WTC11 (cell line): Measurements from ENCODE around the gene LAMB4. TPM values are rescaled to one million over a fixed set of nuclear protein-coding genes. Genes with fewer than 3 reads are reported as not detected.

ENCODE experiments used
- ATAC-seq: fragments of 200-7000 bp; cut with Tn5 transposase; 2 replicates; pipeline ENCODE4 v1.10.0; 2021; ENCODE audit warnings: mild to moderate bottlenecking, moderate library complexity
- CTCF ChIA-PET: fragments of 300-600 bp; sonication (Branson Sonifier 250); formaldehyde crosslinking; loops from one replicate; lab custom pipeline; 2021; ENCODE audit warnings: antibody characterized with exemption; lab: Charles Lee
- POLR2A ChIA-PET: fragments of 350-600 bp; sonication (Branson Sonifier 250); formaldehyde crosslinking; loops from one replicate; lab custom pipeline; 2021; ENCODE audit warnings: antibody characterized with exemption; lab: Charles Lee
- DNase-seq: peaks from one replicate; pipeline ENCODE4 v3.0.0; 2021; ENCODE audit warnings: low spot score
- H3K27ac Mint-ChIP-seq: 2 replicates; pipeline ENCODE4 v1.8.0; 2021; ENCODE audit warnings: mixed read lengths
- H3K27me3 Mint-ChIP-seq: 2 replicates; pipeline ENCODE4 v1.8.0; 2021; ENCODE audit warnings: low read depth, mild to moderate bottlenecking, moderate library complexity, mixed read lengths
- H3K36me3 Mint-ChIP-seq: 2 replicates; pipeline ENCODE4 v1.8.0; 2021; ENCODE audit warnings: mixed read lengths
- H3K4me1 Mint-ChIP-seq: 2 replicates; pipeline ENCODE4 v1.8.0; 2022; ENCODE audit warnings: mixed read lengths
- H3K4me3 Mint-ChIP-seq: 2 replicates; pipeline ENCODE4 v1.8.0; 2021; ENCODE audit warnings: mild to moderate bottlenecking, moderate library complexity, mixed read lengths
- H3K9me3 Mint-ChIP-seq: 2 replicates; pipeline ENCODE4 v1.8.0; 2021; ENCODE audit warnings: mixed read lengths
- CREB1 ChIP-seq: sonication (generic); formaldehyde crosslinking; IDR thresholded peaks from 2 replicates; pipeline ENCODE4 v1.8.0; 2023; ENCODE audit warnings: mild to moderate bottlenecking, missing genetic modification reagents
- ETV6 ChIP-seq: sonication (generic); formaldehyde crosslinking; IDR thresholded peaks from 2 replicates; pipeline ENCODE4 v1.8.1; 2022; ENCODE audit warnings: mild to moderate bottlenecking, missing genetic modification reagents
- FOXP1 ChIP-seq: sonication (generic); formaldehyde crosslinking; IDR thresholded peaks from 2 replicates; pipeline ENCODE4 v1.8.0; 2022; ENCODE audit warnings: missing genetic modification reagents, mild to moderate bottlenecking, moderate library complexity, borderline replicate concordance
- GABPB1 ChIP-seq: sonication (generic); formaldehyde crosslinking; IDR thresholded peaks from 2 replicates; pipeline ENCODE4 v1.8.1; 2023; ENCODE audit warnings: mild to moderate bottlenecking, missing genetic modification reagents
- GRHL2 ChIP-seq: fragments of 250-450 bp; sonication (Bioruptor Pico); IDR thresholded peaks from 2 replicates; pipeline ENCODE4 v1.8.0; 2022; ENCODE audit warnings: mild to moderate bottlenecking, moderate library complexity; ENCODE audit not compliant: insufficient replicate concordance, severe bottlenecking
- GTF2I ChIP-seq: fragments of 250-450 bp; sonication (Bioruptor Pico); conservative IDR thresholded peaks from 2 replicates; pipeline ENCODE4 v1.4.0; 2021; ENCODE audit warnings: mild to moderate bottlenecking
- HMGA2 ChIP-seq: fragments of 250-450 bp; sonication (Bioruptor Pico); IDR thresholded peaks from 2 replicates; pipeline ENCODE4 v1.4.0; 2021; ENCODE audit warnings: mild to moderate bottlenecking, moderate library complexity
- NFE2L1 ChIP-seq: sonication (generic); formaldehyde crosslinking; IDR thresholded peaks from 2 replicates; pipeline ENCODE4 v1.8.1; 2023; ENCODE audit warnings: missing genetic modification reagents
- NR1H2 ChIP-seq: sonication (generic); formaldehyde crosslinking; IDR thresholded peaks from 2 replicates; pipeline ENCODE4 v1.9.0; 2021; ENCODE audit warnings: mild to moderate bottlenecking, moderate library complexity, missing genetic modification reagents
- PRRX2 ChIP-seq: fragments of 250-450 bp; sonication (Bioruptor Pico); IDR thresholded peaks from 2 replicates; pipeline ENCODE4 v1.8.0; 2021; ENCODE audit warnings: mild to moderate bottlenecking
- RELA ChIP-seq: sonication (generic); formaldehyde crosslinking; IDR thresholded peaks from 2 replicates; pipeline ENCODE4 v1.8.1; 2022; ENCODE audit warnings: missing genetic modification reagents, mild to moderate bottlenecking, borderline replicate concordance
- SMAD4 ChIP-seq: sonication (generic); formaldehyde crosslinking; IDR thresholded peaks from 2 replicates; pipeline ENCODE4 v1.8.0; 2022; ENCODE audit warnings: mild to moderate bottlenecking, missing genetic modification reagents
- TEAD1 ChIP-seq: sonication (generic); formaldehyde crosslinking; IDR thresholded peaks from 2 replicates; pipeline ENCODE4 v1.8.0; 2022; ENCODE audit warnings: mild to moderate bottlenecking, missing genetic modification reagents
- TEAD4 ChIP-seq: sonication (generic); formaldehyde crosslinking; IDR thresholded peaks from 2 replicates; pipeline ENCODE4 v1.8.0; 2022; ENCODE audit warnings: mild to moderate bottlenecking, missing genetic modification reagents
- TP53 ChIP-seq: sonication (generic); formaldehyde crosslinking; IDR thresholded peaks from 2 replicates; pipeline ENCODE4 v1.8.1; 2023; ENCODE audit warnings: mild to moderate bottlenecking, missing genetic modification reagents
- ZNF232 ChIP-seq: sonication (generic); formaldehyde crosslinking; IDR thresholded peaks from 2 replicates; pipeline ENCODE4 v1.8.0; 2022; ENCODE audit warnings: mild to moderate bottlenecking, missing genetic modification reagents
- ZNF416 ChIP-seq: fragments of 250-450 bp; sonication (Bioruptor Pico); IDR thresholded peaks from 2 replicates; pipeline ENCODE4 v1.9.0; 2021; ENCODE audit warnings: mild to moderate bottlenecking, inconsistent platforms
- total RNA-seq: library from RNA; stranded (reverse); gene quantifications from 3 replicates; pipeline ENCODE4 v1.2.3, GENCODE V29; 2021
- TF ChIP-seq, protein P1 (sequence below): sonication (generic); formaldehyde crosslinking; conservative IDR thresholded peaks from 2 replicates; pipeline ENCODE4 v1.8.1; 2022; ENCODE audit warnings: mild to moderate bottlenecking, missing genetic modification reagents
- TF ChIP-seq, protein P2 (sequence below): sonication (generic); formaldehyde crosslinking; IDR thresholded peaks from 2 replicates; pipeline ENCODE4 v1.8.1; 2023; ENCODE audit warnings: mild to moderate bottlenecking, missing genetic modification reagents
- TF ChIP-seq, protein P3 (sequence below): fragments of 250-450 bp; sonication (Bioruptor Pico); IDR thresholded peaks from 2 replicates; pipeline ENCODE4 v1.9.0; 2021; ENCODE audit warnings: mild to moderate bottlenecking
- TF ChIP-seq, protein P4 (sequence below): sonication (generic); formaldehyde crosslinking; IDR thresholded peaks from 2 replicates; pipeline ENCODE4 v1.8.0; 2022; ENCODE audit warnings: mild to moderate bottlenecking, missing genetic modification reagents
- TF ChIP-seq, protein P5 (sequence below): sonication (generic); formaldehyde crosslinking; IDR thresholded peaks from 2 replicates; pipeline ENCODE4 v1.8.1; 2023; ENCODE audit warnings: mild to moderate bottlenecking, missing genetic modification reagents
- TF ChIP-seq, protein P6 (sequence below): sonication (generic); formaldehyde crosslinking; IDR thresholded peaks from 2 replicates; pipeline ENCODE4 v1.8.1; 2023; ENCODE audit warnings: mild to moderate bottlenecking, missing genetic modification reagents, borderline replicate concordance

The LAMB4 gene
- total RNA-seq, 1 experiment from 2014 or later: not detected

DNA sequence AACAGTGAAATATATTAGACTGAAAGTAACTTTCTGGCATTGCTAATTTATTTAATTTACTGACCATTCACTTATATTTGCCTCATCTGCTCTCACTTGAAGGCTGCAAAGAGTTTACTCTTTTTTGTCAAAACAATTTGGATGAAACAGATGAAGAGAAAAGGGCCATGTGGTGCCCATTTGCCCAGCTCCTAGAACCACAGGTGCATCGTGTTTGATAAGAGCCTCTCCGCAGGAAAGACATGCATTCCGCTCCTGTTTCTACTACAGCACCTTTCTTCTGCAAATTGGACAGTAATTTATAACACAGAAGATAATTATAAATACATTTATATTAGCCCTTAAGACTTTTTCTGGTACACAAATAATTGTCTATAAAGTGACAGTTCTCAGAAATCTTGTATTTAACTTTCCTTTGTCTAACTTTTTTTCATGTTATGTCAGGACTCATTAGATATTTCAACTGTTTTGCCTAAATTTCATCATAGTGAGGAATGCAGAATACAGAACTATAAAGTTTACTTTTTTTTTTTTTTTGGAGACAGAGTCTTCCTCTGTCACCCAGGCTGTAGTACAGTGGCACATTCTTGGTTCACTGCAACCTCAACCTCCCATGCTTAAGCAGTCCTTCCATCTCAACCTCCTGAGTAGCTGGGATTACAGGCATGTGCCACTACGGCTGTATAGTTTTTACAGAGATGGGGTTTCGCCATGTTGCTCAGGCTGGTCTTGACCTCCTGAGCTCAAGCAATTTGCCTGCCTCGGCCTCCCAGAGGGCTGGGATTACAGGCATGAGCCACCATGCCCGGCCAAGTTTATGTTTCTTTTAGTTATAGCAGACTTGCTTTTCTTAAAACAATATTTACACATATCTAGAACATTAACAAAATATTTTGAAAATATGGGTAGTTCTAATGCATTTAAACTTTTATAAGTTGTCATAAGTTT, 869 bp downstream of the LAMB4 start:
- H3K36me3 Mint-ChIP-seq: no peaks in the 10 kb centered on the region
- DNase-seq (no peak), ATAC-seq (no peak)
- ChIA-PET CTCF (interaction anchor here (1.2 to 2.0 kb wide), 3 partner anchors 9 to 254 kb away, joined by 3 to 5 read pairs (median 4); no protein-coding TSS in a partner anchor), POLR2A (no interaction called here)
- H3K27ac Mint-ChIP-seq: no peak overlapping the region; the same call in 1 of the 2 replicates
- TF ChIP-seq NFE2L1 (CRISPR knock-in tag) (no peak), CREB1 (no peak), GRHL2 (CRISPR knock-in tag) (no peak), TP53 (CRISPR knock-in tag) (no peak), GABPB1 (no peak), ZNF232 (CRISPR knock-in tag) (no peak), ZNF416 (CRISPR knock-in tag) (no peak), RELA (CRISPR knock-in tag) (no peak), ETV6 (CRISPR knock-in tag) (no peak), FOXP1 (CRISPR knock-in tag) (no peak), GTF2I (CRISPR knock-in tag) (no peak), HMGA2 (CRISPR knock-in tag) (no peak)
- TF ChIP-seq, protein P1, sequence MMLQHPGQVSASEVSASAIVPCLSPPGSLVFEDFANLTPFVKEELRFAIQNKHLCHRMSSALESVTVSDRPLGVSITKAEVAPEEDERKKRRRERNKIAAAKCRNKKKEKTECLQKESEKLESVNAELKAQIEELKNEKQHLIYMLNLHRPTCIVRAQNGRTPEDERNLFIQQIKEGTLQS (CRISPR knock-in tag): no peak
- TF ChIP-seq, protein P2, sequence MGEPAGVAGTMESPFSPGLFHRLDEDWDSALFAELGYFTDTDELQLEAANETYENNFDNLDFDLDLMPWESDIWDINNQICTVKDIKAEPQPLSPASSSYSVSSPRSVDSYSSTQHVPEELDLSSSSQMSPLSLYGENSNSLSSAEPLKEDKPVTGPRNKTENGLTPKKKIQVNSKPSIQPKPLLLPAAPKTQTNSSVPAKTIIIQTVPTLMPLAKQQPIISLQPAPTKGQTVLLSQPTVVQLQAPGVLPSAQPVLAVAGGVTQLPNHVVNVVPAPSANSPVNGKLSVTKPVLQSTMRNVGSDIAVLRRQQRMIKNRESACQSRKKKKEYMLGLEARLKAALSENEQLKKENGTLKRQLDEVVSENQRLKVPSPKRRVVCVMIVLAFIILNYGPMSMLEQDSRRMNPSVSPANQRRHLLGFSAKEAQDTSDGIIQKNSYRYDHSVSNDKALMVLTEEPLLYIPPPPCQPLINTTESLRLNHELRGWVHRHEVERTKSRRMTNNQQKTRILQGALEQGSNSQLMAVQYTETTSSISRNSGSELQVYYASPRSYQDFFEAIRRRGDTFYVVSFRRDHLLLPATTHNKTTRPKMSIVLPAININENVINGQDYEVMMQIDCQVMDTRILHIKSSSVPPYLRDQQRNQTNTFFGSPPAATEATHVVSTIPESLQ (CRISPR knock-in tag): no peak
- TF ChIP-seq, protein P3, sequence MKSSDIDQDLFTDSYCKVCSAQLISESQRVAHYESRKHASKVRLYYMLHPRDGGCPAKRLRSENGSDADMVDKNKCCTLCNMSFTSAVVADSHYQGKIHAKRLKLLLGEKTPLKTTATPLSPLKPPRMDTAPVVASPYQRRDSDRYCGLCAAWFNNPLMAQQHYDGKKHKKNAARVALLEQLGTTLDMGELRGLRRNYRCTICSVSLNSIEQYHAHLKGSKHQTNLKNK (CRISPR knock-in tag): no peak
- H3K4me3 Mint-ChIP-seq: no peak overlapping the region
- H3K4me1 Mint-ChIP-seq: peaks cover 8% of the 10 kb centered on the region
- H3K27me3 Mint-ChIP-seq: no peaks in the 10 kb centered on the region
- H3K9me3 Mint-ChIP-seq: no peaks in the 10 kb centered on the region

DNA sequence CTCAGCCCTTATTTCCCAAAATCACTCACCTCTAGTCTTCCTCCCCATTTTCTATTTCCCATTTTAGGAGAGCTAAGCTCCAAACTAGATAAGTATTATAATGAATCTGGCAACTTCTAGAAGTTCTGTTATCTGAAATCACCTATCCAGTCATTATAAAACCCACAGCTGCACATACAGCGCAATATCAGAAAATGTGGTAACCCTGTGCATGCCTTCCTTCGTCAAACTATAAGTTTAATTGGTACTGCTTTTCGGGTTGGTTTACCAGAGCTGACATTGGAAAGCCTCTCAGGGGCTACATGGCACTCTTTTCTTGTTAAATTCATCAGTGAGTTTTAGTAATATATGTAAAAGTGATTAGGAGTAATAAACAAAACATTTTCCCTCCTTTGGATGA, 1.6 kb downstream of the LAMB4 start:
- Mint-ChIP-seq H3K27me3 (no peaks in the 10 kb centered on the region), H3K4me1 (peaks cover 8% of the 10 kb centered on the region), H3K36me3 (no peaks in the 10 kb centered on the region), H3K27ac (no peak overlapping the region), H3K4me3 (no peak overlapping the region), H3K9me3 (no peaks in the 10 kb centered on the region)
- ATAC-seq: no peak
- CTCF ChIA-PET: interaction anchor here (0.6 to 2.0 kb wide), 3 partner anchors 14 to 254 kb away, joined by 4 to 5 read pairs (median 4); no protein-coding TSS in a partner anchor
- POLR2A ChIA-PET: no interaction called here
- DNase-seq: no peak
- TF ChIP-seq, protein P4, sequence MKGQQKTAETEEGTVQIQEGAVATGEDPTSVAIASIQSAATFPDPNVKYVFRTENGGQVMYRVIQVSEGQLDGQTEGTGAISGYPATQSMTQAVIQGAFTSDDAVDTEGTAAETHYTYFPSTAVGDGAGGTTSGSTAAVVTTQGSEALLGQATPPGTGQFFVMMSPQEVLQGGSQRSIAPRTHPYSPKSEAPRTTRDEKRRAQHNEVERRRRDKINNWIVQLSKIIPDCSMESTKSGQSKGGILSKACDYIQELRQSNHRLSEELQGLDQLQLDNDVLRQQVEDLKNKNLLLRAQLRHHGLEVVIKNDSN: no peak
- TF ChIP-seq NR1H2 (CRISPR knock-in tag): no peak
- no peak for TF ChIP-seq PRRX2 (CRISPR knock-in tag)
- TF ChIP-seq ETV6 (CRISPR knock-in tag): no peak
- TF ChIP-seq SMAD4 (CRISPR knock-in tag): no peak
- TF ChIP-seq, protein P5, sequence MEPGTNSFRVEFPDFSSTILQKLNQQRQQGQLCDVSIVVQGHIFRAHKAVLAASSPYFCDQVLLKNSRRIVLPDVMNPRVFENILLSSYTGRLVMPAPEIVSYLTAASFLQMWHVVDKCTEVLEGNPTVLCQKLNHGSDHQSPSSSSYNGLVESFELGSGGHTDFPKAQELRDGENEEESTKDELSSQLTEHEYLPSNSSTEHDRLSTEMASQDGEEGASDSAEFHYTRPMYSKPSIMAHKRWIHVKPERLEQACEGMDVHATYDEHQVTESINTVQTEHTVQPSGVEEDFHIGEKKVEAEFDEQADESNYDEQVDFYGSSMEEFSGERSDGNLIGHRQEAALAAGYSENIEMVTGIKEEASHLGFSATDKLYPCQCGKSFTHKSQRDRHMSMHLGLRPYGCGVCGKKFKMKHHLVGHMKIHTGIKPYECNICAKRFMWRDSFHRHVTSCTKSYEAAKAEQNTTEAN (CRISPR knock-in tag): no peak
- TF ChIP-seq TEAD4 (CRISPR knock-in tag): no peak
- TF ChIP-seq, protein P2 (CRISPR knock-in tag): no peak
- no peak for TF ChIP-seq TP53 (CRISPR knock-in tag)
- TF ChIP-seq ZNF232 (CRISPR knock-in tag): no peak
- no peak for TF ChIP-seq TEAD1
- TF ChIP-seq GRHL2 (CRISPR knock-in tag): no peak
- TF ChIP-seq, protein P6, sequence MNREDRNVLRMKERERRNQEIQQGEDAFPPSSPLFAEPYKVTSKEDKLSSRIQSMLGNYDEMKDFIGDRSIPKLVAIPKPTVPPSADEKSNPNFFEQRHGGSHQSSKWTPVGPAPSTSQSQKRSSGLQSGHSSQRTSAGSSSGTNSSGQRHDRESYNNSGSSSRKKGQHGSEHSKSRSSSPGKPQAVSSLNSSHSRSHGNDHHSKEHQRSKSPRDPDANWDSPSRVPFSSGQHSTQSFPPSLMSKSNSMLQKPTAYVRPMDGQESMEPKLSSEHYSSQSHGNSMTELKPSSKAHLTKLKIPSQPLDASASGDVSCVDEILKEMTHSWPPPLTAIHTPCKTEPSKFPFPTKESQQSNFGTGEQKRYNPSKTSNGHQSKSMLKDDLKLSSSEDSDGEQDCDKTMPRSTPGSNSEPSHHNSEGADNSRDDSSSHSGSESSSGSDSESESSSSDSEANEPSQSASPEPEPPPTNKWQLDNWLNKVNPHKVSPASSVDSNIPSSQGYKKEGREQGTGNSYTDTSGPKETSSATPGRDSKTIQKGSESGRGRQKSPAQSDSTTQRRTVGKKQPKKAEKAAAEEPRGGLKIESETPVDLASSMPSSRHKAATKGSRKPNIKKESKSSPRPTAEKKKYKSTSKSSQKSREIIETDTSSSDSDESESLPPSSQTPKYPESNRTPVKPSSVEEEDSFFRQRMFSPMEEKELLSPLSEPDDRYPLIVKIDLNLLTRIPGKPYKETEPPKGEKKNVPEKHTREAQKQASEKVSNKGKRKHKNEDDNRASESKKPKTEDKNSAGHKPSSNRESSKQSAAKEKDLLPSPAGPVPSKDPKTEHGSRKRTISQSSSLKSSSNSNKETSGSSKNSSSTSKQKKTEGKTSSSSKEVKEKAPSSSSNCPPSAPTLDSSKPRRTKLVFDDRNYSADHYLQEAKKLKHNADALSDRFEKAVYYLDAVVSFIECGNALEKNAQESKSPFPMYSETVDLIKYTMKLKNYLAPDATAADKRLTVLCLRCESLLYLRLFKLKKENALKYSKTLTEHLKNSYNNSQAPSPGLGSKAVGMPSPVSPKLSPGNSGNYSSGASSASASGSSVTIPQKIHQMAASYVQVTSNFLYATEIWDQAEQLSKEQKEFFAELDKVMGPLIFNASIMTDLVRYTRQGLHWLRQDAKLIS (CRISPR knock-in tag): no peak
